MG63 (cell line): ENCODE results near the gene RRAD. TPM values are rescaled to one million over a fixed set of nuclear protein-coding genes. Genes with fewer than 3 reads are reported as not detected.
A peak's percentile ranks its signal among the peaks of the same experiment; 100 is the strongest.
"Not testable (repeated sequence)": the region's sequence is repeated elsewhere in the genome, so short reads cannot be mapped to it uniquely, and the experiment has no call there.

Experiments
- DNase-seq: peaks from one replicate; pipeline ENCODE4 v3.0.0-alpha.2; 2020
- H3K27me3 ChIP-seq: fragments of 250-450 bp; sonication (Bioruptor Pico); 2 replicates; pipeline ENCODE4 v1.5.1; 2020; ENCODE audit warnings: mild to moderate bottlenecking, moderate library complexity
- H3K36me3 ChIP-seq: fragments of 250-450 bp; sonication (Bioruptor Pico); 2 replicates; pipeline ENCODE4 v1.5.1; 2020; ENCODE audit warnings: mild to moderate bottlenecking, moderate library complexity
- H3K4me3 ChIP-seq: fragments of 250-450 bp; sonication (Bioruptor Pico); 2 replicates; pipeline ENCODE4 v1.5.1; 2020; ENCODE audit warnings: mild to moderate bottlenecking, moderate library complexity
- H3K9me3 ChIP-seq: fragments of 250-450 bp; sonication (Bioruptor Pico); 2 replicates; pipeline ENCODE4 v1.5.1; 2020; ENCODE audit warnings: mild to moderate bottlenecking, moderate library complexity
- total RNA-seq: library from RNA; depleted of rRNA; stranded (reverse); fragments of >200 nt; shearing (Covaris generic); gene quantifications from 2 replicates; pipeline ENCODE4 v1.2.3, GENCODE V29; 2014; ENCODE audit warnings: low replicate concordance; rRNA removed

Gene RRAD, protein sequence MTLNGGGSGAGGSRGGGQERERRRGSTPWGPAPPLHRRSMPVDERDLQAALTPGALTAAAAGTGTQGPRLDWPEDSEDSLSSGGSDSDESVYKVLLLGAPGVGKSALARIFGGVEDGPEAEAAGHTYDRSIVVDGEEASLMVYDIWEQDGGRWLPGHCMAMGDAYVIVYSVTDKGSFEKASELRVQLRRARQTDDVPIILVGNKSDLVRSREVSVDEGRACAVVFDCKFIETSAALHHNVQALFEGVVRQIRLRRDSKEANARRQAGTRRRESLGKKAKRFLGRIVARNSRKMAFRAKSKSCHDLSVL
- total RNA-seq, result 1.6 and 10.4 TPM in 2 replicates

DNA sequence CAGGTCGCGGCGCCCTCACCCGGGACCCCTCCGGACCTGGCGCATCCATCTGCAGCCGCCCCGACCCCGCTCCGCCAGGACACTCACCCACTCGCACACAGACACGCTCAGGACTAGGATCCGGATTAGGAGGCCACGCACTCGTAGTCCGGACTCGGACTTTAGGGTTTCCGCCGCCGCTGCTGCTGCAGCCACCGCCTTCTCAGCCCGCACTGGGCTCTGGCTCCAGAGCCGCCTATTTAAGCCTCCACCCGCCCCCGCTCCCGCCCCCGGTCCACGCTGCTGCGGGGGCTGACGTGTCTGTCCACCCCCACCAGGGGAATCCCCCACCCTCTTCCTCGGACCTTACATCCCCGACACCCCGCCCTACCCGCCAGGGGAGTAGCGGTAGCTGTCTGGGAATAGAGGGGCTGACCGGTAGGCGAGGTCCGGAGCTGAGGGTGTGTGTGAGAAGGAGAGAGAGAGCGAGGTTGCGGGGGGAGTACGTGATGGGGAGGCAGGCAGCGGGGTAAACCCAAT is at the start of gene RRAD:
Gene RRAD (minus strand): TSS at position 214 of the 519 bp plus-strand sequence. CDS start 356 bp downstream, outside the sequence.
- H3K36me3 ChIP-seq, result no peaks in the 10 kb centered on the region
- H3K4me3 ChIP-seq, result peak within 1 kb of the TSS; percentile 38
- H3K27me3 ChIP-seq, result no peaks in the 10 kb centered on the region
- peak; percentile 56 for DNase-seq
- no peaks in the 10 kb centered on the region for H3K9me3 ChIP-seq

DNA sequence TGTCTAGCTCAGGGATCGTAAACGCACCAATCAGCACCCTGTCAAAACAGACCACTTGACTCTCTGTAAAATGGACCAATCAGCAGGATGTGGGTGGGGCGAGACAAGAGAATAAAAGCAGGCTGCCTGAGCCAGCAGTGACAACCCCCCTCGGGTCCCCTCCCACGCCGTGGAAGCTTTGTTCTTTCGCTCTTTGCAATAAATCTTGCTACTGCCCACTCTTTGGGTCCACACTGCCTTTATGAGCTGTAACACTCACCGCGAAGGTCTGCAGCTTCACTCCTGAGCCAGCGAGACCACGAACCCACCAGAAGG is 49.6 kb upstream of the RRAD start:
- not testable (repeated sequence) for H3K36me3 ChIP-seq, H3K27me3 ChIP-seq, H3K9me3 ChIP-seq, DNase-seq, H3K4me3 ChIP-seq

- not testable (repeated sequence) for H3K9me3 ChIP-seq, DNase-seq, H3K4me3 ChIP-seq
Measured at GRCh38 chr16:66974156-66974931, 49.0 kb upstream of the RRAD start.

DNA sequence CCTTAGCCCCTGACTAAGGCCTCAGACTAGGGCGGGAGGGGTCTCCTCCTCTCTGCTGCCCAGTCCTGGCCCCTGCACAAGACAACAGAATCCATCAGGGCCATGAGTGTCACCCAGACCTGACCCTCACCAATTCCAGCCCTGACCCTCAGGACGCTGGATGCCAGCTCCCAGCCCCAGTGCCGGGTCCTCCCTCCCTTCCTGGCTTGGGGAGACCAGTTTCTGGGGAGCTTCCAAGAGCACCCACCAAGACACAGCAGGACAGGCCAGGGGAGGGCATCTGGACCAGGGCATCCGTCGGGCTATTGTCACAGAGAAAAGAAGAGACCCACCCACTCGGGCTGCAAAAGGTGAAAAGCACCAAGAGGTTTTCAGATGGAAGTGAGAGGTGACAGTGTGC is 48.4 kb upstream of the RRAD start:
- no peak overlapping the region for H3K4me3 ChIP-seq

More at GRCh38 chr16:66974156-66974931, 49.0 kb upstream of the RRAD start:
- H3K27me3 ChIP-seq, H3K36me3 ChIP-seq: not testable (repeated sequence)

DNA sequence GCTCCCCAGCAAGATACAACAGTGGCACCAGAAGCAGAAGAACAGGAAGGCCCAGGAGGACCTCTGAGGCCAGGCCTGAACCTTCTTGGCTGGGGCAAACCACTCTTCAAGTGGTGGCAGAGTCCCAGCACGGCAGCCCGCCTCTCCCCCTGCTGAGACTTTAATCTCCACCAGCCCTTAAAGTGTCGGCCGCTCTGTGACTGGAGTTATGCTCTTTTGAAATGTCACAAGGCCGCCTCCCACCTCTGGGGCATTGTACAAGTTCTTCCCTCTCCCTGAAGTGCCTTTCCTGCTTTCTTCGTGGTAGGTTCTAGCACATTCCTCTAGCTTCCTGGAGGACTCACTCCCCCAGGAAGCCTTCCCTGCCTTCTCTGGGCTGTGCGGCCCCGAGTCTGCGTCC is 47.6 kb upstream of the RRAD start:
- H3K36me3 ChIP-seq, result no peaks in the 10 kb centered on the region
- no peaks in the 10 kb centered on the region for H3K9me3 ChIP-seq
- H3K27me3 ChIP-seq, result no peaks in the 10 kb centered on the region
- no peak overlapping the region for H3K4me3 ChIP-seq
- no peak for DNase-seq

More for the DNA sequence above, 48.4 kb upstream of the RRAD start:
- Histone ChIP-seq H3K36me3 (no peaks in the 10 kb centered on the region), H3K9me3 (no peaks in the 10 kb centered on the region), H3K27me3 (no peaks in the 10 kb centered on the region)
- DNase-seq, result no peak

- Histone ChIP-seq H3K36me3 (no peaks in the 10 kb centered on the region), H3K4me3 (no peak overlapping the region), H3K9me3 (no peaks in the 10 kb centered on the region), H3K27me3 (no peaks in the 10 kb centered on the region)
- DNase-seq, result no peak
Measured at GRCh38 chr16:66970775-66971720, 45.7 kb upstream of the RRAD start.

DNA sequence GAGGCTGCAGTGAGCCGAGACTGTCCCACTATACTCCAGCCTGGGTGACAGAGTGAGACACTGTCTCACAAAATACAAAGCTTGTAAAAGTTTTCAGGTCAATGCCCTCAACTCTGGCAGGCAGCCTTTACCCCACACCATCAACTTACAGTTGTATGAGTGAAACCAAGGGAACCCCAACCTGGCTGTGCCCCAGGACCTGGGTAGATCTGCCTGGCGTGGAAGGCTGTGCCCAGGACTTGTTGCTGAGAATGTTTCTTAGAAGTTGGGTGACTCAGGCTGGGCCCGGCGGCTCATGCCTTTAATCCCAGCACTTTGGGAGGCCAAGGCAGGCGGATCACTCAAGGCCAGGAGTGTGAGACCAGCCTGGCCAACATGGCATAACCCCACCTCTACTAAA is 43.5 kb upstream of the RRAD start:
- no peaks in the 10 kb centered on the region for H3K27me3 ChIP-seq
- no peak for DNase-seq
- no peak overlapping the region for H3K4me3 ChIP-seq
- no peaks in the 10 kb centered on the region for H3K9me3 ChIP-seq
- H3K36me3 ChIP-seq, result no peaks in the 10 kb centered on the region

GRCh38 chr16:66964049-66964448 is 38.7 kb upstream of the RRAD start:
- no peaks in the 10 kb centered on the region for H3K27me3 ChIP-seq
- no peak for DNase-seq
- H3K36me3 ChIP-seq, result no peaks in the 10 kb centered on the region
- no peak overlapping the region for H3K4me3 ChIP-seq
- H3K9me3 ChIP-seq, result no peaks in the 10 kb centered on the region

DNA sequence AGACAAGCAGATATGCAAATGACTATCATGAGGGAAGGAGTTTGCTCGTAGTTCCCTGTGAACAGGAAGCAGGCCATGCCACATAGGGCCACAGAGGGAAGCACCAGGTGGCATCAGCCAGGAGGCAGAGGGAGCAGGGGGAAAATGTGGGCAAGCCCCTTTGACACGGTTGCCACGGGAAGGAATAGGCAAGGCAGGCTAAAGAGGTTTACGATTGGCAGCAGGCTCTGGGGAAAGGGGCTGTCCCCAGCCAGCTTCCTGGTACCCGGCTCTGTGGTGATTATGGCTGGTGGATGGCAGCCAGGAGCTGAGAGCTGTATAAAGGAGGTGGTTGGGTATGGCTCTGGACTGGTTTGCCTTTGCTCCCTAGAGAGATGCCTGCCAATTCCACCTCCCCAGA is 36.6 kb upstream of the RRAD start:
- no peaks in the 10 kb centered on the region for H3K36me3 ChIP-seq
- peak; percentile 20 for DNase-seq
- peak overlapping the region; percentile 61 for H3K4me3 ChIP-seq
- H3K9me3 ChIP-seq, result no peaks in the 10 kb centered on the region
- no peaks in the 10 kb centered on the region for H3K27me3 ChIP-seq

- H3K36me3 ChIP-seq, result no peaks in the 10 kb centered on the region
- no peaks in the 10 kb centered on the region for H3K27me3 ChIP-seq
- H3K9me3 ChIP-seq, result no peaks in the 10 kb centered on the region
- peak within 1 kb of the TSS; percentile 61 for H3K4me3 ChIP-seq
- DNase-seq, result peak; percentile 79
Measured at GRCh38 chr16:66961065-66961744, 35.9 kb upstream of the RRAD start, which contains the start of gene CES3. Gene CES3, plus strand, starts transcription at chr16:66961266. Its CDS starts 42 bp downstream, at chr16:66961308.

DNA sequence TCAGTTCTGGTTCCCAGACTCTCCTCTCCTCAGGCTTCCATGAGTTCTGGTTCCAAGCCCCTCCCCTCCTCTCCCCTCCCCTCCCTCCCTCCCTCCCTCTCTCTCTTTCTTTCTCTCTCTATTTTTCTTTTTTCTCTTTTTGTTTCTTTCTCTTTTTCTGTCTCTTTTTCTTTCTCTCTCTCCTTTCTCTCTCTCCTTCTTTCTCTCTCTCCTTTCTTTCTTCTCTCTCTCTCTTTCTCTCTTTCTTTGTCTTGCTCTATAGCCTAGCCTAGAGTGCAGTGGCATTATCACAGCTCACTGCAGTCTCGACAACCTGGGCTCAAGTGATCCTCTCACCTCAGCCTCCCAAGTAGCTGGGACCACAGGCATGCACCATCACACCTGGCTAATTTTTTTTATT is 34.9 kb upstream of the RRAD start:
- H3K4me3 ChIP-seq, result no peak overlapping the region
- DNase-seq, result no peak
- no peaks in the 10 kb centered on the region for H3K36me3 ChIP-seq
- H3K27me3 ChIP-seq, result no peaks in the 10 kb centered on the region
- H3K9me3 ChIP-seq, result no peaks in the 10 kb centered on the region

DNA sequence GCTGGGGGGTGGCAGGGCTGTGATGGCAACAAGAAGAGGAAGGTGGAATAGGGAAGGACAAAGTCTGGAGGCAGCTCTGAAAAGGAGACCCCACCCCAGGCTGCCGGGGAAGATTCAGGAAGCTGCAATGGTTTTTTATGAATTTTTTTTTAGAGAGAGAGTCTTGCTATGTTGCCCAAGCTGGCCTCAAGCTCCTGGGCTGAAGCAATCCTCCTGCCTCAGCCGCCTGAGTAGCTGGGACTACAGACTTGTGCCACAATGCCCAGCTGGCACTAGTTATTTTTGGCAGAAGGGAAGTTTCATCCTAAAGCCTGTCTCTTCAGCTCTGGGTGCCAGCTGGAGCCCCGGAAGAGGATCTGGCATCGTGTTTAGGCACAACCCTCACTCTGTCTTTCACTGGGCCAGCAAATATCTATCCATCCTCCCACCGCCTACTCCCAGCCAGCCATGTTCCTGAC is 34.4 kb upstream of the RRAD start:
- H3K9me3 ChIP-seq, result no peaks in the 10 kb centered on the region
- no peaks in the 10 kb centered on the region for H3K36me3 ChIP-seq
- H3K4me3 ChIP-seq, result no peak overlapping the region
- no peak for DNase-seq
- no peaks in the 10 kb centered on the region for H3K27me3 ChIP-seq

DNA sequence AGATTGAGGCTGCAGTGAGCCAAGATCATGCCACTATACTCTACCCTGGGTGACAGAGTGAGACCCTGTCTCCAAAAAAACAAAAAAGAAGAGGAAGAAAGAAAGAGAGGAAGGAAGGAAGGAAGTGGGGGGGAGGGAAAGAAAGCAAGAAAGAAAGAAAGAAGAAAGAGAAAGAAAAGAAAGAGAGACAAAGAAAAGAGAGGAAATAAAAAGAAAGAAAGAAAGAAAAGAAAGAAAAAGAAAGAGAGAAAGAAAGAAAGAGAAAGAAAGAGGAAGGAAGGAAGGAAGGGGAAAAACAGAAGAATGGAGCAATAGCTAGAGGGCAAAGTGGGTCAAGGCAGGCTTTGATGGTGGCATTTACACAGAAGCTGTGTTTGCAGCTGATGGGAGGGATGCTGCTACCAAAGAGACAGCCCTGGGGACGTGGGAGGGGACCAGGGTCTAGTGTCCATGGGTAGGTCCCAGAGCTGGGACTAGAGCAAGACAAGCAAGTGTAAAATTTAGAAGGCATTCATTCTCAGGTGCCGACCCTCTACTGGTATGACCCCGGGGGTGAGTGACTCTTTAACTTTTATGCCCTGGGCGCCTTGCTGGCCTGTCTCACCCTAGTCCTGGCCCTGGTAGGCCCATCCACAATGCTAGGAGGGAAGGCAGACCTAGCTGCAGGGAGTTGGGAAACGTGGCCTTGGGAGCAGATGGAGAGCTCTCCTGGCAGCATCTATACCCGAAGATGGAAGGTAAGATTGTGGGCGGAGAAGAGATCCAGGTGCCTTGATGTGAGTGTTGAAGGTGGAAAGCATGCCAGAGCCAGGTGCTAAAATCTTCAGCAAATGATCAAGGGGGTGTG is 33.7 kb upstream of the RRAD start:
- Histone ChIP-seq H3K27me3 (no peaks in the 10 kb centered on the region), H3K9me3 (no peaks in the 10 kb centered on the region), H3K36me3 (no peaks in the 10 kb centered on the region), H3K4me3 (no peak overlapping the region)
- no peak for DNase-seq

DNA sequence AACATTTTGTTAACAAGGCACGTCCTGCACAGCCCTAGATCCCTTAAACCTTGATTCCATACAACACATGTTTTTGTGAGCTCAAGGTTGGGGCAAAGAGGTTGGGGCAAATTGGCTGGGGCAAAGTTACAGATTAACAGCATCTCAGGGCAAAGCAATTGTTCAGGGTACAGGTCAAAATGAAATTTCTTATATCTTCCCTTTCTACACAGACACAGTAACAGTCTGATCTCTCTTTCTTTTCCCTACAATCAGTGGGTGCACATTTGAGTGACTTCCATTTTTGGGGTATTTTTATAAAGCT is 30.8 kb upstream of the RRAD start:
- H3K36me3 ChIP-seq, DNase-seq, H3K4me3 ChIP-seq, H3K9me3 ChIP-seq, H3K27me3 ChIP-seq: not testable (repeated sequence)

DNA sequence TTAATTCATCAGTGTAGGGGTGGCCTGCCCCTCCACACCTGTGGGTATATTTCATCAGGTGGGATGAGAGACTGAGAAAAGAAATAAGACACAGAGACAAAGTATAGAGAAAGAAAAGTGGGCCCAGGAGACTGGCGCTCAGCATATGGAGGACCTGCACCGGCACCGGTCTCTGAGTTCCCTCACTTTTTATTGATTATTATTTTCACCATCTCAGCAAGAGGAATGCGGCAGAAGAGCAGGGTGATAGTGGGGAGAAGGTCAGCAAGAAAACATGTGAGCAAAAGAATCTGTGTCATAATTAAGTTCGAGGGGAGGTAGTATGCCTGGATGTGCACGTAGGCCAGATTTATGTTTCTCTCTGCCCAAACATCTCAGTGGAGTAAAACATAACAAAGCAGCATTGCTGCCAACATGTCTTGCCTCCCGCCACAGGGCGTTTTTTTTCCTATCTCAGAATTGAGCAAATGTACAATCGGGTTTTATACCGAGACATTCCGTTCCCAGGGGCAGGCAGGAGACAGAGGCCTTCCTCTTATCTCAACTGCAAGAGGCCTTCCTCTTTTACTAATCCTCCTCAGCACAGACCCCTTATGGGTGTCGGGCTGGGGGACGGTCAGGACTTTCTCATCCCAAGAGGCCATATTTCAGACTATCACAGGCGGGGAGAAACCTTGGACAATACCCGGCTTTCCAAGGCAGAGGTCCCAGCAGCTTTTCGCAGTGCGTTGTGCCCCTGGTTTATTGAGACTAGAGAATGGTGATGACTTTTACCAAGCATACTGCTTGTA is 30.2 kb upstream of the RRAD start:
- not testable (repeated sequence) for DNase-seq, H3K36me3 ChIP-seq, H3K9me3 ChIP-seq, H3K27me3 ChIP-seq, H3K4me3 ChIP-seq
